Measurements from ENCODE around the gene PTCD1.
"Not testable (repeated sequence)": the region's sequence is repeated elsewhere in the genome, so short reads cannot be mapped to it uniquely, and the experiment has no call there.

PTCD1 gene

DNA sequence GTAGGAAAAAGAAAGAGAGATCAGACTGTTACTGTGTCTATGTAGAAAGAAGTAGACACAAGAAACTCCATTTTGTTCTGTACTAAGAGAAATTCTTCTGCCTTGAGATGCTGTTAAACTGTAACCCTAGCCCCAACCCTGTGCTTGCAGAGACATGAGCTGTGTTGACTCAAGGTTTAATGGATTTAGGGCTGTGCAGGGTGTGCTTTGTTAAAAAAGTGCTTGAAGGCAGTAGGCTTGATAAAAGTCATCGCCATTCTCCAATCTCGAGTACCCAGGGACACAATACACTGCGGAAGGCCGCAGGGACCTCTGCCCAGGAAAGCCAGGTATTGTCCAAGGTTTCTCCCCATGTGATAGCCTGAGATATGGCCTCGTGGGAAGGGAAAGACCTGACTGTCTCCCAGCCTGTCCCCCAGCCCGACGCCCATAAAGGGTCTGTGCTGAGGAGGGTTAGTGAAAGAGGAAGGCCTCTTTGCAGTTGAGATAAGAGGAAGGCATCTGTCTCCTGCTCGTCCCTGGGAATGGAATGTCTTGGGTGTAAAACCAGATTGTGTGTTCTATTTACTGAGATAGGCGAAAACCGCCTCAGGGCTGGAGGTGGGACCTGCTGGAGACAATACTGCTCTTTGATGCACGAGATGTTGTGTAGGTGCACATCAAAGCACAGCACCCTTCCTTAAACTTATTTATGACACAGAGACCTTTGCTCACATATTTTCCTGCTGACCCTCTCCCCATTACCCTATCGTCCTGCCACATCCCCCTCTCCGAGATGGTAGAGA, 6.7 kb downstream of the PTCD1 start:
- H3K4me3 ChIP-seq (ENCODE audit: control insufficient read depth in 1 of 7, extremely low read depth in 1 of 7, insufficient read depth in 4 of 7, low read depth in 2 of 7, low read length in 6 of 7); H3K27me3 ChIP-seq (replicated peaks in 2 of 5; ENCODE audit: control insufficient read depth in 4 of 5, insufficient read depth in 5 of 5, low read length in 4 of 5); H3K4me1 ChIP-seq (ENCODE audit: control extremely low read depth in 1 of 4, control insufficient read depth in 4 of 4, insufficient read depth in 4 of 4, low read length in 3 of 4); CTCF ChIA-PET; H3K27ac ChIP-seq (ENCODE audit: insufficient read depth in 1 of 2, low read depth in 1 of 2, low read length in 2 of 2, poor library complexity in 1 of 2, severe bottlenecking in 2 of 2); DNase-seq; H3K9me3 ChIP-seq (ENCODE audit: control extremely low read depth in 1 of 5, control insufficient read depth in 4 of 5, insufficient read depth in 2 of 5, low read depth in 1 of 5, low read length in 4 of 5): not testable (repeated sequence)
- peaks cover 5 to 52% (median 42%) of the 10 kb centered on the region in 4 experiments for H3K36me3 ChIP-seq (ENCODE audit: control insufficient read depth in 4 of 4, insufficient read depth in 4 of 4, low read length in 3 of 4)
- WGBS (ENCODE audit: insufficient coverage) = 97% methylated on average over 12 of the region's 13 CpGs
- POLR2A ChIA-PET = interaction anchor here (0.7 kb wide), 1 partner anchor 34 kb away, joined by 3 read pairs; no protein-coding TSS in a partner anchor

DNA sequence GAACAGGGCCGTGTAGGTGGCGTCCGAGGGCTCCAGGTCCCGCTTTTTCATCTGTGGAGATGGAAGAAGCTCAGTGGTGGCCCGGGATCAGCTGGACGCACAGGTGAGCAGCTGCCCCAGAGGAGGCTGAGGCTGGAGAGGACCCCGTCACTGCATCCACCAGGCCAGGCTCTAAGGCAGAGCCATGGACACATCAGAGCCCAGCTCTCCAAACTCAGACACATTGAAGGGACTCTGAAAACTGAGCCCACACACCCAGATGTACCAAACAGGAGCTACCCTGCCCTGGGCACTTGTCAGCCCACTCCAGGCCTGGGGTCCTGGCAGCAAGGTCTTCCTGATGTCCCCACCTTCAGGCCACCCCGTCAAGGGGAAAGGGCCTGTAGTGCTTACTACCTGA, 8.8 kb downstream of the PTCD1 start:
- Histone ChIP-seq H3K27ac (ENCODE audit: insufficient read depth in 1 of 2, low read depth in 1 of 2, low read length in 2 of 2, poor library complexity in 1 of 2, severe bottlenecking in 2 of 2) (no peak overlapping the region), H3K4me1 (ENCODE audit: control extremely low read depth in 1 of 4, control insufficient read depth in 4 of 4, insufficient read depth in 4 of 4, low read length in 3 of 4) (no peaks in the 10 kb centered on the region), H3K27me3 (replicated peaks in 2 of 5; ENCODE audit: control insufficient read depth in 4 of 5, insufficient read depth in 5 of 5, low read length in 4 of 5) (no peaks in the 10 kb centered on the region), H3K36me3 (ENCODE audit: control insufficient read depth in 4 of 4, insufficient read depth in 4 of 4, low read length in 3 of 4) (peaks cover 6 to 58% (median 45%) of the 10 kb centered on the region in 4 experiments), H3K9me3 (ENCODE audit: control extremely low read depth in 1 of 5, control insufficient read depth in 4 of 5, insufficient read depth in 2 of 5, low read depth in 1 of 5, low read length in 4 of 5) (no peaks in the 10 kb centered on the region), H3K4me3 (ENCODE audit: control insufficient read depth in 1 of 7, extremely low read depth in 1 of 7, insufficient read depth in 4 of 7, low read depth in 2 of 7, low read length in 6 of 7) (no peak overlapping the region)
- ChIA-PET CTCF (interaction anchor here (1.0 to 1.2 kb wide), 3 partner anchors 10 to 16 kb away, joined by 3 to 6 read pairs (median 3); no protein-coding TSS in a partner anchor), POLR2A (no interaction called here)
- 95% methylated on average over 6 of the region's 8 CpGs for WGBS (ENCODE audit: insufficient coverage)
- DNase-seq = no peak

GRCh38 chr7:99428972-99429566, 9.5 kb downstream of the PTCD1 start:
- CTCF ChIA-PET = interaction anchor here (1.1 kb wide), 1 partner anchor 9 kb away, joined by 6 read pairs; no protein-coding TSS in a partner anchor
- WGBS (ENCODE audit: insufficient coverage) = 95% methylated on average over 10 of the region's 10 CpGs
- Histone ChIP-seq H3K4me1 (ENCODE audit: control extremely low read depth in 1 of 4, control insufficient read depth in 4 of 4, insufficient read depth in 4 of 4, low read length in 3 of 4) (no peaks in the 10 kb centered on the region), H3K36me3 (ENCODE audit: control insufficient read depth in 4 of 4, insufficient read depth in 4 of 4, low read length in 3 of 4) (peaks cover 6 to 60% (median 45%) of the 10 kb centered on the region in 4 experiments), H3K27ac (ENCODE audit: insufficient read depth in 1 of 2, low read depth in 1 of 2, low read length in 2 of 2, poor library complexity in 1 of 2, severe bottlenecking in 2 of 2) (no peak overlapping the region), H3K27me3 (replicated peaks in 2 of 5; ENCODE audit: control insufficient read depth in 4 of 5, insufficient read depth in 5 of 5, low read length in 4 of 5) (no peaks in the 10 kb centered on the region), H3K4me3 (ENCODE audit: control insufficient read depth in 1 of 7, extremely low read depth in 1 of 7, insufficient read depth in 4 of 7, low read depth in 2 of 7, low read length in 6 of 7) (no peak overlapping the region), H3K9me3 (ENCODE audit: control extremely low read depth in 1 of 5, control insufficient read depth in 4 of 5, insufficient read depth in 2 of 5, low read depth in 1 of 5, low read length in 4 of 5) (no peaks in the 10 kb centered on the region)
- POLR2A ChIA-PET = no interaction called here
- no peak for DNase-seq

DNA sequence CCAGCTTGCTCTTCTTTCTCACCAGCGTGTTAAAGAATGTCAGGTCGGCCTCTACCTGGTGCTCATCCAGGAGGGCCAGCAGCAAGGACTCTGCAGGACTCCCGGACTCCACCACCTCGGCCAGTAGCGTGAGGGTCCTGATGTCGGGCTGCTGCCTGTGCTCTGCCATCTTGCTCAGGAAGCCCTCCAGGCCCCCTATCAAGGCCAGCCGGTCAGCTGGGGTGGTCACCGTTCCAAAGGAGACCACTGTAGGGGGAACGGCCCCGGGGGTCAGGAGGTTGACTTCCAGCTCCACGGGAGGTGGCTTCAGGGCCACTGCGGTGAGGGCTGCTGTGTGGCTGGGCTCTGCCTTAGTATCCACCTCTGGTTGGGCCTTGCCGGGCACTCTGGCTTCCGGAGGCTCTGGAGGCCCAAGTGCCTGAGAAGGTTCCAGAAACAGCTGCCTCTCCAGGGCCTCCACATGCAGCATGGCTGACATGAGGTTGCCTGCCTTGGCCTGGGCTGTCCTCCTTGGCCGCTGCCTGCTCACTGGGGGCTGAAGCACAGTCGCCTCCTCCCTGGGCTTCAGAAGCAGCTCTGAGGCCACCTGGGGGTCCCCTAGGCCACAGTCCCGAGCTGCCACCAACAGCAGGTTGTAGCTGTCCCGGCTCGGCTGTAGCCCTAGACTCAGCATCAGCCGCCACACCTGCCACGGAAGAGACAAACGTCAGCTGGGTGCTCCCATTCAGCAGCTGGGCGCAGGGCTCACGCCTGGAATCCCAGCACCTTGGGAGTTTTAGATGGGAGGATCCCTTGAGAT, 13.5 kb downstream of the PTCD1 start:
- ChIA-PET POLR2A (no interaction called here), CTCF (no interaction called here)
- Histone ChIP-seq H3K4me3 (ENCODE audit: control insufficient read depth in 1 of 7, extremely low read depth in 1 of 7, insufficient read depth in 4 of 7, low read depth in 2 of 7, low read length in 6 of 7) (no peak overlapping the region), H3K27ac (ENCODE audit: insufficient read depth in 1 of 2, low read depth in 1 of 2, low read length in 2 of 2, poor library complexity in 1 of 2, severe bottlenecking in 2 of 2) (no peak overlapping the region), H3K36me3 (ENCODE audit: control insufficient read depth in 4 of 4, insufficient read depth in 4 of 4, low read length in 3 of 4) (peaks cover 3 to 63% (median 46%) of the 10 kb centered on the region in 4 experiments), H3K27me3 (replicated peaks in 2 of 5; ENCODE audit: control insufficient read depth in 4 of 5, insufficient read depth in 5 of 5, low read length in 4 of 5) (no peaks in the 10 kb centered on the region), H3K9me3 (ENCODE audit: control extremely low read depth in 1 of 5, control insufficient read depth in 4 of 5, insufficient read depth in 2 of 5, low read depth in 1 of 5, low read length in 4 of 5) (no peaks in the 10 kb centered on the region), H3K4me1 (ENCODE audit: control extremely low read depth in 1 of 4, control insufficient read depth in 4 of 4, insufficient read depth in 4 of 4, low read length in 3 of 4) (no peaks in the 10 kb centered on the region)
- DNase-seq = no peak
- WGBS (ENCODE audit: insufficient coverage) = 94% methylated on average over 22 of the region's 24 CpGs

DNA sequence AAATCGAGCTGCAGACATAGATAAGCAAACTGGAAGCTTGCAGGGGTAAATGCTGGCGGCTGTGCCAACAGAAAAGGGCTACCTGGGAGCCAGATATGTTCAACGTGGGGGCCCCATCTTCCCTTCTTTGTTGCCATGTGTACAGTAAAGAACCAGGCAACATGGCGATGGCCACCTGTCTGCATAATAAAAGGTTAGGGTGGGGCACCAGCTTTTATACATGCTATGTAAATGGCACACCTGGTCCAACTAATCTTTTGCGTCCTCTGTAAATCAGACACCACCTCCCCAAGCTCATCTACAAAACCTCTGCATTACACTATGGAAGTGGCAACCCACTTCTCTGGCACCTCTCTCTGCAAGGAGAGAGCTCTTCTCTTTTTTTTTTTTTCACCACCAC, 16.0 kb downstream of the PTCD1 start:
- POLR2A ChIA-PET = interaction anchor here (0.9 kb wide), 1 partner anchor 14 kb away, joined by 5 read pairs; the partner anchor contains the start of genes BUD31 and PDAP1
- WGBS (ENCODE audit: insufficient coverage) = 100% methylated on average over 5 of the region's 5 CpGs
- no peak overlapping the region for H3K27ac ChIP-seq (ENCODE audit: insufficient read depth in 1 of 2, low read depth in 1 of 2, low read length in 2 of 2, poor library complexity in 1 of 2, severe bottlenecking in 2 of 2)
- peaks cover 5 to 71% (median 52%) of the 10 kb centered on the region in 4 experiments for H3K36me3 ChIP-seq (ENCODE audit: control insufficient read depth in 4 of 4, insufficient read depth in 4 of 4, low read length in 3 of 4)
- CTCF ChIA-PET = interaction anchor here (0.6 kb wide), 1 partner anchor 1148 kb away, joined by 3 read pairs; no protein-coding TSS in a partner anchor
- no peak for DNase-seq
- no peak overlapping the region for H3K4me3 ChIP-seq (ENCODE audit: control insufficient read depth in 1 of 7, extremely low read depth in 1 of 7, insufficient read depth in 4 of 7, low read depth in 2 of 7, low read length in 6 of 7)
- H3K27me3 ChIP-seq (replicated peaks in 2 of 5; ENCODE audit: control insufficient read depth in 4 of 5, insufficient read depth in 5 of 5, low read length in 4 of 5) = no peaks in the 10 kb centered on the region
- no peaks in the 10 kb centered on the region for H3K4me1 ChIP-seq (ENCODE audit: control extremely low read depth in 1 of 4, control insufficient read depth in 4 of 4, insufficient read depth in 4 of 4, low read length in 3 of 4)
- no peaks in the 10 kb centered on the region for H3K9me3 ChIP-seq (ENCODE audit: control extremely low read depth in 1 of 5, control insufficient read depth in 4 of 5, insufficient read depth in 2 of 5, low read depth in 1 of 5, low read length in 4 of 5)

DNA sequence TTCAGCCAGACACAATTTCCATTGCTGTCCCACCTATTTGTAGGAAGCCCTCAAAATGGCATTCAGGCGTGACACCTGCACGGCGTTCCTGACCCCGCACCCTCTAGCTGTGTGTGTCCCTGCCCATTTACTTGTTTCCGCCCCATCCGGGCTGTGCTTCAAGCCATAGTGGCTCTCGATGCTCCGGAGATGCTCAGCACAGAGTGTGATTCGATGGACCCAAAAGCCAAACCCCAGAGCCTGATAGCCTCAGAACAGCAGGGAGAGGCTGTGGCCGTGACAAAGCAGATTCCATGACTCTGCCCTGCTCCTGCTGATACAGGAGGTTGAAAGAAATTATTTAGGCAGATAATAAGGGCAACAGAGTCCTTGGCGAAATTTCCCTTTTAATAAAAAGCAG, 16.4 kb downstream of the PTCD1 start:
- 95% methylated on average over 11 of the region's 11 CpGs for WGBS (ENCODE audit: insufficient coverage)
- CTCF ChIA-PET = interaction anchor here (0.6 kb wide), 1 partner anchor 1149 kb away, joined by 3 read pairs; no protein-coding TSS in a partner anchor

More for the DNA sequence above, 16.4 kb downstream of the PTCD1 start:
- Histone ChIP-seq H3K9me3 (ENCODE audit: control extremely low read depth in 1 of 5, control insufficient read depth in 4 of 5, insufficient read depth in 2 of 5, low read depth in 1 of 5, low read length in 4 of 5) (no peaks in the 10 kb centered on the region), H3K4me3 (ENCODE audit: control insufficient read depth in 1 of 7, extremely low read depth in 1 of 7, insufficient read depth in 4 of 7, low read depth in 2 of 7, low read length in 6 of 7) (no peak overlapping the region), H3K27ac (ENCODE audit: insufficient read depth in 1 of 2, low read depth in 1 of 2, low read length in 2 of 2, poor library complexity in 1 of 2, severe bottlenecking in 2 of 2) (no peak overlapping the region), H3K4me1 (ENCODE audit: control extremely low read depth in 1 of 4, control insufficient read depth in 4 of 4, insufficient read depth in 4 of 4, low read length in 3 of 4) (no peaks in the 10 kb centered on the region), H3K36me3 (ENCODE audit: control insufficient read depth in 4 of 4, insufficient read depth in 4 of 4, low read length in 3 of 4) (peaks cover 9 to 75% (median 57%) of the 10 kb centered on the region in 4 experiments), H3K27me3 (replicated peaks in 2 of 5; ENCODE audit: control insufficient read depth in 4 of 5, insufficient read depth in 5 of 5, low read length in 4 of 5) (no peaks in the 10 kb centered on the region)
- no peak for DNase-seq
- POLR2A ChIA-PET = interaction anchor here (0.9 kb wide), 1 partner anchor 13 kb away, joined by 5 read pairs; the partner anchor contains the start of genes BUD31 and PDAP1
